CD1c-positive myeloid dendritic cell (primary cell): ENCODE data around the gene DNAH12.
"Not testable (repeated sequence)": the region's sequence is repeated elsewhere in the genome, so short reads cannot be mapped to it uniquely, and the experiment has no call there.

Source experiments
- DNase-seq: peaks from one replicate; pipeline ENCODE4 v3.0.0-alpha.2; 2016; ENCODE audit errors: extremely low spot score

The DNAH12 gene

GRCh38 chr3:57402675-57403074 is 141.5 kb downstream of the DNAH12 start:
- no peak for DNase-seq

- DNase-seq, result peak; percentile 55
These were observed 146.7 kb downstream of the DNAH12 start for GRCh38 chr3:57397175-57398026.

- peak; percentile 27 for DNase-seq
These were observed 150.2 kb downstream of the DNAH12 start for GRCh38 chr3:57393977-57394376.

GRCh38 chr3:57391767-57392166 is 152.4 kb downstream of the DNAH12 start:
- DNase-seq, result no peak

GRCh38 chr3:57389271-57389670 is 154.9 kb downstream of the DNAH12 start:
- no peak for DNase-seq

- no peak for DNase-seq
These were observed 157.8 kb downstream of the DNAH12 start for GRCh38 chr3:57386307-57386706.

- no peak for DNase-seq
These were observed 158.6 kb downstream of the DNAH12 start for GRCh38 chr3:57385498-57385897.

GRCh38 chr3:57383838-57384237 is 160.3 kb downstream of the DNAH12 start:
- DNase-seq, result no peak

- no peak for DNase-seq
These were observed 160.7 kb downstream of the DNAH12 start for GRCh38 chr3:57383406-57383805.

GRCh38 chr3:57382933-57383332 is 161.2 kb downstream of the DNAH12 start:
- DNase-seq, result no peak

- no peak for DNase-seq
These were observed 173.8 kb downstream of the DNAH12 start for GRCh38 chr3:57370341-57370740.

GRCh38 chr3:57365089-57365488 is 179.1 kb downstream of the DNAH12 start:
- not testable (repeated sequence) for DNase-seq

- DNase-seq, result not testable (repeated sequence)
These were observed 187.9 kb downstream of the DNAH12 start for GRCh38 chr3:57356275-57356674.

- peak; percentile 2 for DNase-seq
These were observed 189.4 kb downstream of the DNAH12 start for GRCh38 chr3:57354768-57355167.

- DNase-seq, result no peak
These were observed 193.9 kb downstream of the DNAH12 start for GRCh38 chr3:57350271-57350670.

- DNase-seq, result not testable (repeated sequence)
These were observed 205.0 kb downstream of the DNAH12 start for GRCh38 chr3:57339071-57339642.

GRCh38 chr3:57338272-57339070 is 205.7 kb downstream of the DNAH12 start:
- not testable (repeated sequence) for DNase-seq

GRCh38 chr3:57335283-57335938 is 208.7 kb downstream of the DNAH12 start:
- DNase-seq, result no peak

- DNase-seq, result no peak
These were observed 213.0 kb downstream of the DNAH12 start for GRCh38 chr3:57331078-57331610.

GRCh38 chr3:57326498-57326897 is 217.6 kb downstream of the DNAH12 start:
- DNase-seq, result not testable (repeated sequence)

GRCh38 chr3:57314204-57314603 is 229.9 kb downstream of the DNAH12 start:
- no peak for DNase-seq
